ENCODE measurements around the gene FOXJ3. TPM values are rescaled to one million over a fixed set of nuclear protein-coding genes. Genes with fewer than 3 reads are reported as not detected.

Gene FOXJ3
- total and polyA plus RNA-seq, 4 donors, result 5.3 to 16.8 (median 12.4) TPM

DNA sequence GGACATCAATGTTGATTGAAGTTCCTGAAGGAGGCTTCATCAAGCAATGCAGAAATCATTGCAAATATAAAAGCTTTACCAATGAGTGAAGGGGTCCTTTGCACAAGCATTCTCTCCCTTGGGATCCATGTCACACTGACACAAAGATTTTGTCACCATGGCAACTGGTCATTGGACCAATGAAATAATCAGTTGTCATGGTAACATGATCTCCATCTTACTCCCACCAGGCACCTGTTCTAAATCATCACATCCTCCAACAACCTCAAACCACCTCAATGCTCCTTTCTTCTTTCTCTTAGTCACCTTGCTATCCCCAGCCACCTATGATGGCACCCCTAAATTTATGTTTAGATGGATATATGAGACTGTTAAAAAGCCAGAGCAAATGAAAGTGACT is 13.5 kb upstream of the FOXJ3 start:
- Histone ChIP-seq H3K36me3 (ENCODE audit: control insufficient read depth in 4 of 4, insufficient read depth in 3 of 4, low read depth in 1 of 4, low read length in 3 of 4) (no peaks in the 10 kb centered on the region), H3K4me1 (ENCODE audit: control insufficient read depth in 4 of 4, insufficient read depth in 4 of 4, low read length in 3 of 4) (no peaks in the 10 kb centered on the region), H3K27me3 (ENCODE audit: control insufficient read depth in 4 of 4, insufficient read depth in 4 of 4, low read length in 3 of 4) (no peaks in the 10 kb centered on the region), H3K4me3 (ENCODE audit: low read depth in 1 of 3, low read length in 3 of 3) (no peak overlapping the region), H3K9ac (ENCODE audit: low read depth in 1 of 2, low read length in 2 of 2) (no peak overlapping the region), H3K9me3 (ENCODE audit: control insufficient read depth in 4 of 4, low read length in 3 of 4) (no peaks in the 10 kb centered on the region), H3K27ac (ENCODE audit: low read depth in 1 of 2, low read length in 2 of 2) (no peak overlapping the region)
- no peak for DNase-seq (ENCODE audit: low spot score)
- TF ChIP-seq, protein P1, sequence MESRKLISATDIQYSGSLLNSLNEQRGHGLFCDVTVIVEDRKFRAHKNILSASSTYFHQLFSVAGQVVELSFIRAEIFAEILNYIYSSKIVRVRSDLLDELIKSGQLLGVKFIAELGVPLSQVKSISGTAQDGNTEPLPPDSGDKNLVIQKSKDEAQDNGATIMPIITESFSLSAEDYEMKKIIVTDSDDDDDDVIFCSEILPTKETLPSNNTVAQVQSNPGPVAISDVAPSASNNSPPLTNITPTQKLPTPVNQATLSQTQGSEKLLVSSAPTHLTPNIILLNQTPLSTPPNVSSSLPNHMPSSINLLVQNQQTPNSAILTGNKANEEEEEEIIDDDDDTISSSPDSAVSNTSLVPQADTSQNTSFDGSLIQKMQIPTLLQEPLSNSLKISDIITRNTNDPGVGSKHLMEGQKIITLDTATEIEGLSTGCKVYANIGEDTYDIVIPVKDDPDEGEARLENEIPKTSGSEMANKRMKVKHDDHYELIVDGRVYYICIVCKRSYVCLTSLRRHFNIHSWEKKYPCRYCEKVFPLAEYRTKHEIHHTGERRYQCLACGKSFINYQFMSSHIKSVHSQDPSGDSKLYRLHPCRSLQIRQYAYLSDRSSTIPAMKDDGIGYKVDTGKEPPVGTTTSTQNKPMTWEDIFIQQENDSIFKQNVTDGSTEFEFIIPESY (IDR thresholded peaks at IDR 0.05), result no peak
- no peak for TF ChIP-seq NR2F2 (IDR thresholded peaks at IDR 0.05)
- no peak for TF ChIP-seq FOXA1 (IDR thresholded peaks at IDR 0.05)
- no peak for TF ChIP-seq SP1 (IDR thresholded peaks at IDR 0.05)
- no peak for TF ChIP-seq RXRA (IDR thresholded peaks at IDR 0.05)
- TF ChIP-seq HNF4A (conservative IDR thresholded peaks at IDR 0.05), result no peak
- TF ChIP-seq, protein P2, sequence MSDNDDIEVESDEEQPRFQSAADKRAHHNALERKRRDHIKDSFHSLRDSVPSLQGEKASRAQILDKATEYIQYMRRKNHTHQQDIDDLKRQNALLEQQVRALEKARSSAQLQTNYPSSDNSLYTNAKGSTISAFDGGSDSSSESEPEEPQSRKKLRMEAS (IDR thresholded peaks at IDR 0.05), result no peak
- TF ChIP-seq, protein P3, sequence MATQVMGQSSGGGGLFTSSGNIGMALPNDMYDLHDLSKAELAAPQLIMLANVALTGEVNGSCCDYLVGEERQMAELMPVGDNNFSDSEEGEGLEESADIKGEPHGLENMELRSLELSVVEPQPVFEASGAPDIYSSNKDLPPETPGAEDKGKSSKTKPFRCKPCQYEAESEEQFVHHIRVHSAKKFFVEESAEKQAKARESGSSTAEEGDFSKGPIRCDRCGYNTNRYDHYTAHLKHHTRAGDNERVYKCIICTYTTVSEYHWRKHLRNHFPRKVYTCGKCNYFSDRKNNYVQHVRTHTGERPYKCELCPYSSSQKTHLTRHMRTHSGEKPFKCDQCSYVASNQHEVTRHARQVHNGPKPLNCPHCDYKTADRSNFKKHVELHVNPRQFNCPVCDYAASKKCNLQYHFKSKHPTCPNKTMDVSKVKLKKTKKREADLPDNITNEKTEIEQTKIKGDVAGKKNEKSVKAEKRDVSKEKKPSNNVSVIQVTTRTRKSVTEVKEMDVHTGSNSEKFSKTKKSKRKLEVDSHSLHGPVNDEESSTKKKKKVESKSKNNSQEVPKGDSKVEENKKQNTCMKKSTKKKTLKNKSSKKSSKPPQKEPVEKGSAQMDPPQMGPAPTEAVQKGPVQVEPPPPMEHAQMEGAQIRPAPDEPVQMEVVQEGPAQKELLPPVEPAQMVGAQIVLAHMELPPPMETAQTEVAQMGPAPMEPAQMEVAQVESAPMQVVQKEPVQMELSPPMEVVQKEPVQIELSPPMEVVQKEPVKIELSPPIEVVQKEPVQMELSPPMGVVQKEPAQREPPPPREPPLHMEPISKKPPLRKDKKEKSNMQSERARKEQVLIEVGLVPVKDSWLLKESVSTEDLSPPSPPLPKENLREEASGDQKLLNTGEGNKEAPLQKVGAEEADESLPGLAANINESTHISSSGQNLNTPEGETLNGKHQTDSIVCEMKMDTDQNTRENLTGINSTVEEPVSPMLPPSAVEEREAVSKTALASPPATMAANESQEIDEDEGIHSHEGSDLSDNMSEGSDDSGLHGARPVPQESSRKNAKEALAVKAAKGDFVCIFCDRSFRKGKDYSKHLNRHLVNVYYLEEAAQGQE (IDR thresholded peaks at IDR 0.05), result no peak
- TF ChIP-seq, protein P4, sequence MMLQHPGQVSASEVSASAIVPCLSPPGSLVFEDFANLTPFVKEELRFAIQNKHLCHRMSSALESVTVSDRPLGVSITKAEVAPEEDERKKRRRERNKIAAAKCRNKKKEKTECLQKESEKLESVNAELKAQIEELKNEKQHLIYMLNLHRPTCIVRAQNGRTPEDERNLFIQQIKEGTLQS (IDR thresholded peaks at IDR 0.05), result no peak
- no peak for TF ChIP-seq GABPA (IDR thresholded peaks at IDR 0.05 in 1 of 2, conservative IDR thresholded peaks at IDR 0.05 in 1 of 2)

DNA sequence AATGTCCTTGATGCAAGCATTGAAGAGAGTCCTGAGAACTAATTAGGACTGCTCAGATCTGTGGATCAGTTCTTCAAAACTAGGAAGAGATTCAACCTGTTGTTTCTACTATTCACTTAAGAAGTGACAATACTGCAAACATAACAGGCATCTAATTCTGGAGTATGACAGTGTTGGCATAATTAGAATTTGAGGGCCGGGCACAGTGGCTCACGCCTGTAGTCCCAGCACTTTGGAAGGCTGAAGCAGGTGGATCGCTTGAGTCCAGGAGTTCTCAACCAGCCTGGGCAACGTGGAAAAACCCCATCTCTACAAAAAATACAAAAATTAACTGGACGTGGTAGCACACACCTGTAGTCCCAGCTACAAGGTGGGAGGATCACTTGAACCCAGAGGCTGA is 8.0 kb upstream of the FOXJ3 start:
- H3K27me3 ChIP-seq (ENCODE audit: control insufficient read depth in 4 of 4, insufficient read depth in 4 of 4, low read length in 3 of 4), result no peaks in the 10 kb centered on the region
- H3K9me3 ChIP-seq (ENCODE audit: control insufficient read depth in 4 of 4, low read length in 3 of 4), result no peaks in the 10 kb centered on the region
- 84% methylated on average over 5 of the region's 5 CpGs for WGBS
- TF ChIP-seq EGR1 (IDR thresholded peaks at IDR 0.05; ENCODE audit: low read depth in 2 of 2) (no peak), RAD21 (IDR thresholded peaks at IDR 0.05) (no peak), GABPA (IDR thresholded peaks at IDR 0.05 in 1 of 2, conservative IDR thresholded peaks at IDR 0.05 in 1 of 2) (no peak), FOXA2 (IDR thresholded peaks at IDR 0.05) (no peak), RXRA (IDR thresholded peaks at IDR 0.05) (no peak), YY1 (IDR thresholded peaks at IDR 0.05) (no peak), JUND (IDR thresholded peaks at IDR 0.05) (no peak), SP1 (IDR thresholded peaks at IDR 0.05) (no peak), FOXA1 (IDR thresholded peaks at IDR 0.05) (no peak), NR2F2 (IDR thresholded peaks at IDR 0.05) (no peak), HNF4G (IDR thresholded peaks at IDR 0.05) (no peak), HNF4A (conservative IDR thresholded peaks at IDR 0.05) (no peak)
- TF ChIP-seq, protein P1 (IDR thresholded peaks at IDR 0.05), result no peak
- TF ChIP-seq, protein P5, sequence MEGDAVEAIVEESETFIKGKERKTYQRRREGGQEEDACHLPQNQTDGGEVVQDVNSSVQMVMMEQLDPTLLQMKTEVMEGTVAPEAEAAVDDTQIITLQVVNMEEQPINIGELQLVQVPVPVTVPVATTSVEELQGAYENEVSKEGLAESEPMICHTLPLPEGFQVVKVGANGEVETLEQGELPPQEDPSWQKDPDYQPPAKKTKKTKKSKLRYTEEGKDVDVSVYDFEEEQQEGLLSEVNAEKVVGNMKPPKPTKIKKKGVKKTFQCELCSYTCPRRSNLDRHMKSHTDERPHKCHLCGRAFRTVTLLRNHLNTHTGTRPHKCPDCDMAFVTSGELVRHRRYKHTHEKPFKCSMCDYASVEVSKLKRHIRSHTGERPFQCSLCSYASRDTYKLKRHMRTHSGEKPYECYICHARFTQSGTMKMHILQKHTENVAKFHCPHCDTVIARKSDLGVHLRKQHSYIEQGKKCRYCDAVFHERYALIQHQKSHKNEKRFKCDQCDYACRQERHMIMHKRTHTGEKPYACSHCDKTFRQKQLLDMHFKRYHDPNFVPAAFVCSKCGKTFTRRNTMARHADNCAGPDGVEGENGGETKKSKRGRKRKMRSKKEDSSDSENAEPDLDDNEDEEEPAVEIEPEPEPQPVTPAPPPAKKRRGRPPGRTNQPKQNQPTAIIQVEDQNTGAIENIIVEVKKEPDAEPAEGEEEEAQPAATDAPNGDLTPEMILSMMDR (IDR thresholded peaks at IDR 0.05; ENCODE audit: low read depth, low read length, missing input control), result no peak
- TF ChIP-seq, protein P2 (IDR thresholded peaks at IDR 0.05), result no peak
- TF ChIP-seq, protein P3 (IDR thresholded peaks at IDR 0.05), result no peak
- TF ChIP-seq, protein P4 (IDR thresholded peaks at IDR 0.05), result no peak
- no peaks in the 10 kb centered on the region for H3K4me1 ChIP-seq (ENCODE audit: control insufficient read depth in 4 of 4, insufficient read depth in 4 of 4, low read length in 3 of 4)
- no peak overlapping the region for H3K9ac ChIP-seq (ENCODE audit: low read depth in 1 of 2, low read length in 2 of 2)
- H3K36me3 ChIP-seq (ENCODE audit: control insufficient read depth in 4 of 4, insufficient read depth in 3 of 4, low read depth in 1 of 4, low read length in 3 of 4), result no peaks in the 10 kb centered on the region
- H3K4me3 ChIP-seq (ENCODE audit: low read depth in 1 of 3, low read length in 3 of 3), result no peak overlapping the region
- H3K27ac ChIP-seq (ENCODE audit: low read depth in 1 of 2, low read length in 2 of 2), result no peak overlapping the region
- DNase-seq (ENCODE audit: low spot score), result no peak
